Nephron progenitor cell (in vitro differentiated cells): Measurements from ENCODE around the gene PLA2R1.

Source experiments
- DNase-seq: peaks from one replicate; pipeline ENCODE4 v3.0.0; 2021
- H3K27ac Mint-ChIP-seq: 2 replicates; pipeline ENCODE4 v1.8.0; 2021; ENCODE audit warnings: mild to moderate bottlenecking, moderate library complexity, mixed read lengths
- H3K27me3 Mint-ChIP-seq: 2 replicates; pipeline ENCODE4 v1.8.0; 2021; ENCODE audit warnings: mild to moderate bottlenecking, low read depth, mixed read lengths; ENCODE audit not compliant: poor library complexity
- H3K36me3 Mint-ChIP-seq: 2 replicates; pipeline ENCODE4 v1.8.0; 2021; ENCODE audit warnings: low read depth, mixed read lengths
- H3K4me1 Mint-ChIP-seq: 2 replicates; pipeline ENCODE4 v1.8.0; 2021; ENCODE audit warnings: mixed read lengths
- H3K4me3 Mint-ChIP-seq: 2 replicates; pipeline ENCODE4 v1.8.0; 2021; ENCODE audit warnings: mild to moderate bottlenecking, moderate library complexity, mixed read lengths
- H3K9me3 Mint-ChIP-seq: 2 replicates; pipeline ENCODE4 v1.8.0; 2021; ENCODE audit warnings: mild to moderate bottlenecking, moderate library complexity, mixed read lengths
- CTCF ChIP-seq: fragments of 200-600 bp; sonication (generic); IDR thresholded peaks from 2 replicates; pipeline ENCODE4 v1.5.0; 2021; ENCODE audit warnings: antibody characterized with exemption

PLA2R1 gene

GRCh38 chr2:159960414-159960813, 102.0 kb downstream of the PLA2R1 start:
- TF ChIP-seq CTCF, result no peak
- Mint-ChIP-seq H3K4me1 (peaks cover 6% of the 10 kb centered on the region), H3K27me3 (peaks cover 12% of the 10 kb centered on the region), H3K4me3 (no peak overlapping the region), H3K27ac (no peak overlapping the region), H3K9me3 (no peaks in the 10 kb centered on the region), H3K36me3 (no peaks in the 10 kb centered on the region)
- no peak for DNase-seq

GRCh38 chr2:159959136-159959535, 103.3 kb downstream of the PLA2R1 start:
- DNase-seq, result no peak
- Mint-ChIP-seq H3K4me3 (no peak overlapping the region), H3K27me3 (peaks cover 19% of the 10 kb centered on the region), H3K4me1 (peaks cover 6% of the 10 kb centered on the region), H3K27ac (no peak overlapping the region), H3K9me3 (no peaks in the 10 kb centered on the region), H3K36me3 (no peaks in the 10 kb centered on the region)
- no peak for TF ChIP-seq CTCF

GRCh38 chr2:159953136-159953823, 109.1 kb downstream of the PLA2R1 start:
- no peak overlapping the region for H3K27ac Mint-ChIP-seq
- peaks cover 22% of the 10 kb centered on the region for H3K27me3 Mint-ChIP-seq
- H3K4me1 Mint-ChIP-seq, result no peaks in the 10 kb centered on the region
- H3K9me3 Mint-ChIP-seq, result no peaks in the 10 kb centered on the region
- no peaks in the 10 kb centered on the region for H3K36me3 Mint-ChIP-seq
- H3K4me3 Mint-ChIP-seq, result no peak overlapping the region
- TF ChIP-seq CTCF, result no peak
- DNase-seq, result no peak

GRCh38 chr2:159946326-159946999, 116.0 kb downstream of the PLA2R1 start:
- H3K4me1 Mint-ChIP-seq, result no peaks in the 10 kb centered on the region
- peaks cover 11% of the 10 kb centered on the region for H3K27me3 Mint-ChIP-seq
- no peaks in the 10 kb centered on the region for H3K36me3 Mint-ChIP-seq
- no peak for DNase-seq
- no peaks in the 10 kb centered on the region for H3K9me3 Mint-ChIP-seq
- no peak overlapping the region for H3K4me3 Mint-ChIP-seq
- TF ChIP-seq CTCF, result no peak
- H3K27ac Mint-ChIP-seq, result no peak overlapping the region

GRCh38 chr2:159944874-159945273, 117.5 kb downstream of the PLA2R1 start:
- H3K27me3 Mint-ChIP-seq, result peaks cover 7% of the 10 kb centered on the region
- no peaks in the 10 kb centered on the region for H3K36me3 Mint-ChIP-seq
- no peaks in the 10 kb centered on the region for H3K9me3 Mint-ChIP-seq
- no peak overlapping the region for H3K4me3 Mint-ChIP-seq
- H3K4me1 Mint-ChIP-seq, result no peaks in the 10 kb centered on the region
- H3K27ac Mint-ChIP-seq, result no peak overlapping the region
- TF ChIP-seq CTCF, result no peak
- DNase-seq, result no peak

- H3K27me3 Mint-ChIP-seq, result no peaks in the 10 kb centered on the region
- no peak for DNase-seq
- no peaks in the 10 kb centered on the region for H3K9me3 Mint-ChIP-seq
- no peak overlapping the region for H3K4me3 Mint-ChIP-seq
- TF ChIP-seq CTCF, result no peak
- no peaks in the 10 kb centered on the region for H3K36me3 Mint-ChIP-seq
- H3K4me1 Mint-ChIP-seq, result no peaks in the 10 kb centered on the region
- H3K27ac Mint-ChIP-seq, result no peak overlapping the region
Measured at GRCh38 chr2:159942146-159942545, 120.3 kb downstream of the PLA2R1 start.
